ENCODE results near the gene PGRMC2. TPM values are rescaled to one million over a fixed set of nuclear protein-coding genes. Genes with fewer than 3 reads are reported as not detected.
"Not testable (repeated sequence)": the region's sequence is repeated elsewhere in the genome, so short reads cannot be mapped to it uniquely, and the experiment has no call there.

The PGRMC2 gene
- total and polyA plus RNA-seq, 2 of the 8 experiments (the other 6 are each of a cell fraction or from before 2014, with no cell fraction given): 9.5 to 85.3 TPM

DNA sequence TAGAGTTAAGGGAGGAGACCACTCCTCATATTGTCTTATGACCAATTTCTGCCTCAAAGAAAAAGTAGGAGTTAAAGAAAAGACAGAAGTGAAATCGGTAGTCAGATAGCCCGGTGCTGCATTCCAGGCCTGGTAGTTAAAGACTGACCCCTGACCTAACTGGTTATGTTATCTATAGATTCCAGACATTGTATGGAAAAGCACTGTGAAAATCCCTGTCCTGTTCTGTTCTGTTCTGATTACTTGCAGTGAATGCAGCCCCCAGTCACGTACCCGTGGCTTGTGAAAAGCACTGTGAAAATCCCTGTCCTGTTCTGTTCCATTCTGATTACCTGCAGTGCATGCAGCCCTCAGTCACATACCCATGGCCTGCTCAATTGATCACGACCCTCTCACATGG lies 27.7 kb downstream of the PGRMC2 start:
- POLR2A ChIA-PET (ENCODE audit: partially characterized antibody); H2AFZ ChIP-seq (ENCODE audit: low read length); H3K9me3 ChIP-seq (ENCODE audit: insufficient read depth in 2 of 2, low read depth in 1 of 2, low read length in 1 of 2); H3K4ac ChIP-seq (replicated peaks; ENCODE audit: insufficient read length, low read depth, low read length); H3K23ac ChIP-seq (ENCODE audit: insufficient read length); H4K8ac ChIP-seq (ENCODE audit: extremely low read depth, insufficient read depth, low read length); H3K27ac ChIP-seq (ENCODE audit: low read depth, low read length); FAIRE-seq; H4K20me1 ChIP-seq (replicated peaks in 1 of 2; ENCODE audit: control insufficient read depth in 1 of 2, insufficient read depth in 2 of 2, low read length in 2 of 2); H3K14ac ChIP-seq (ENCODE audit: insufficient read length); H3K9ac ChIP-seq (replicated peaks in 1 of 4; ENCODE audit: extremely low read depth in 1 of 4, low read depth in 3 of 4, low read length in 3 of 4); H3K36me3 ChIP-seq (ENCODE audit: control insufficient read depth in 2 of 4, insufficient read depth in 4 of 4, low read length in 3 of 4); H3K79me2 ChIP-seq (ENCODE audit: control insufficient read depth in 1 of 2, insufficient read depth in 2 of 2, low read length in 2 of 2); H4K5ac ChIP-seq (ENCODE audit: insufficient read length, low read depth, low read length); H2BK5ac ChIP-seq (ENCODE audit: low read depth, low read length); DNase-seq (ENCODE audit: low read depth in 1 of 2, low spot score in 2 of 2); H2BK12ac ChIP-seq (ENCODE audit: low read depth, low read length); H4K91ac ChIP-seq (replicated peaks; ENCODE audit: insufficient read length, low read length); H2BK120ac ChIP-seq (replicated peaks; ENCODE audit: low read depth, low read length); H3K4me2 ChIP-seq (ENCODE audit: insufficient read depth in 1 of 2, low read depth in 2 of 2, low read length in 2 of 2); H3K56ac ChIP-seq (replicated peaks; ENCODE audit: insufficient read length, low read depth, low read length); H2AK5ac ChIP-seq (ENCODE audit: low read depth, low read length); H2BK20ac ChIP-seq (ENCODE audit: low read length); H2BK15ac ChIP-seq (ENCODE audit: low read length); H3K27me3 ChIP-seq (replicated peaks in 1 of 4; ENCODE audit: control insufficient read depth in 3 of 4, extremely low read depth in 1 of 4, insufficient read depth in 3 of 4, low read length in 3 of 4); H3K18ac ChIP-seq (ENCODE audit: extremely low read depth, low read length); H3K79me1 ChIP-seq (ENCODE audit: low read depth, low read length); H3K23me2 ChIP-seq (ENCODE audit: low read depth, low read length); H3K4me1 ChIP-seq (replicated peaks in 1 of 4; ENCODE audit: control insufficient read depth in 3 of 4, insufficient read depth in 4 of 4, low read length in 3 of 4); CTCF ChIA-PET (ENCODE audit: partially characterized antibody); H3K4me3 ChIP-seq (ENCODE audit: extremely low read depth in 1 of 4, insufficient read depth in 2 of 4, low read depth in 3 of 4, low read length in 4 of 4): not testable (repeated sequence)
- WGBS, 2 experiments (ENCODE audit: extremely low coverage in 1 of 2, insufficient coverage in 1 of 2, insufficient read length in 1 of 2, insufficient replicate concordance in 2 of 2, low coverage in 1 of 2, low lambda C conversion rate in 2 of 2, missing lambda C conversion rate in 1 of 2): 84% methylated on average over 5 of the region's 5 CpGs; no CpG with 5 or more reads in 1 of the 2 experiments

DNA sequence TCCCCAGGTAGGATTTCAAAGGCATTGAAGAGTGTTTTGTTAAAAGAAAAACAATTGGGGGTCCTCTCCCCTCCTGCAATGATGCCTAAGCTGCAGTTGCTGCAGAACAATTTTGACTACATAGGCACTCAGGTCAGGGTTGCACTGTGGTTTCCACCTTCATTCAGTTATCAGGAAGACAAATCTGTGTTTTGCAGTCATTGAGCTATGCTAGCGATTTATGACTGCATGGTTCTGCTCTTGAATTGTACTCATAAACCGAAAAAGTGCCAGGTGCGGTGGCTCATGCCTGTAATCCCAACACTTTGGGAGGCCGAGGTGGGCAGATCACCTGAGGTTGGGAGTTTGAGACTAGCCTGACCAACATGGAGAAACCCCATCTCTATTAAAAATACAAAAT lies 29.4 kb downstream of the PGRMC2 start:
- H3K4ac ChIP-seq (replicated peaks; ENCODE audit: insufficient read length, low read depth, low read length); H3K9me3 ChIP-seq (ENCODE audit: insufficient read depth in 2 of 2, low read depth in 1 of 2, low read length in 1 of 2); H3K23ac ChIP-seq (ENCODE audit: insufficient read length); H3K14ac ChIP-seq (ENCODE audit: insufficient read length); H2BK15ac ChIP-seq (ENCODE audit: low read length); H3K36me3 ChIP-seq (ENCODE audit: control insufficient read depth in 2 of 4, insufficient read depth in 4 of 4, low read length in 3 of 4); H3K23me2 ChIP-seq (ENCODE audit: low read depth, low read length); H3K27me3 ChIP-seq (replicated peaks in 1 of 4; ENCODE audit: control insufficient read depth in 3 of 4, extremely low read depth in 1 of 4, insufficient read depth in 3 of 4, low read length in 3 of 4); H3K56ac ChIP-seq (replicated peaks; ENCODE audit: insufficient read length, low read depth, low read length); H3K27ac ChIP-seq (ENCODE audit: low read depth, low read length); FAIRE-seq; H2AK5ac ChIP-seq (ENCODE audit: low read depth, low read length); H3K79me2 ChIP-seq (ENCODE audit: control insufficient read depth in 1 of 2, insufficient read depth in 2 of 2, low read length in 2 of 2); H2BK5ac ChIP-seq (ENCODE audit: low read depth, low read length); H3K9ac ChIP-seq (replicated peaks in 1 of 4; ENCODE audit: extremely low read depth in 1 of 4, low read depth in 3 of 4, low read length in 3 of 4); H4K20me1 ChIP-seq (replicated peaks in 1 of 2; ENCODE audit: control insufficient read depth in 1 of 2, insufficient read depth in 2 of 2, low read length in 2 of 2); H3K79me1 ChIP-seq (ENCODE audit: low read depth, low read length); H4K5ac ChIP-seq (ENCODE audit: insufficient read length, low read depth, low read length); H3K4me1 ChIP-seq (replicated peaks in 1 of 4; ENCODE audit: control insufficient read depth in 3 of 4, insufficient read depth in 4 of 4, low read length in 3 of 4); H4K8ac ChIP-seq (ENCODE audit: extremely low read depth, insufficient read depth, low read length); H2BK12ac ChIP-seq (ENCODE audit: low read depth, low read length); H4K91ac ChIP-seq (replicated peaks; ENCODE audit: insufficient read length, low read length); DNase-seq (ENCODE audit: low read depth in 1 of 2, low spot score in 2 of 2); H3K18ac ChIP-seq (ENCODE audit: extremely low read depth, low read length); H2BK120ac ChIP-seq (replicated peaks; ENCODE audit: low read depth, low read length); H2BK20ac ChIP-seq (ENCODE audit: low read length): not testable (repeated sequence)
- 94% methylated on average over 4 of the region's 4 CpGs; no CpG with 5 or more reads in 1 of the 2 experiments for WGBS, 2 experiments (ENCODE audit: extremely low coverage in 1 of 2, insufficient coverage in 1 of 2, insufficient read length in 1 of 2, insufficient replicate concordance in 2 of 2, low coverage in 1 of 2, low lambda C conversion rate in 2 of 2, missing lambda C conversion rate in 1 of 2)
- peak overlapping the region in 1 of 2 experiments; percentile 38; a peak in 2 of 4 replicates for H3K4me2 ChIP-seq (ENCODE audit: insufficient read depth in 1 of 2, low read depth in 2 of 2, low read length in 2 of 2)
- peak overlapping the region in 1 of 4 experiments; percentile 29; a peak in 2 of 8 replicates for H3K4me3 ChIP-seq (ENCODE audit: extremely low read depth in 1 of 4, insufficient read depth in 2 of 4, low read depth in 3 of 4, low read length in 4 of 4)
- CTCF ChIA-PET (ENCODE audit: partially characterized antibody): interaction anchor here (0.6 kb wide), 1 partner anchor 568 kb away, joined by 3 read pairs; no protein-coding TSS in a partner anchor
- POLR2A ChIA-PET (ENCODE audit: partially characterized antibody): interaction anchor here (0.5 kb wide), 1 partner anchor 137 kb away, joined by 4 read pairs; no protein-coding TSS in a partner anchor
- 0 out of 2 replicates have a peak overlapping the region, but pooled peaks have one; percentile 76 for H2AFZ ChIP-seq (ENCODE audit: low read length)
